ENCODE results near the gene FYTTD1. TPM values are rescaled to one million over a fixed set of nuclear protein-coding genes. Genes with fewer than 3 reads are reported as not detected.

FYTTD1 gene
- total and polyA plus RNA-seq, 4 donors = 12.1 to 90.2 (median 29.2) TPM

- Histone ChIP-seq H3K36me3 (ENCODE audit: control insufficient read depth in 4 of 4, insufficient read depth in 4 of 4, low read length in 4 of 4) (peaks cover 15 to 34% (median 24%) of the 10 kb centered on the region in 4 donors), H3K9me3 (ENCODE audit: control insufficient read depth in 4 of 4, insufficient read depth in 3 of 4, low read length in 3 of 4) (peaks cover 0 to 5% (median 0%) of the 10 kb centered on the region in 4 donors), H3K27me3 (ENCODE audit: control insufficient read depth in 3 of 3, insufficient read depth in 3 of 3, low read length in 2 of 3) (no peaks in the 10 kb centered on the region), H3K9ac (ENCODE audit: insufficient read depth in 1 of 2, low read length in 2 of 2) (no peak overlapping the region), H3K4me3 (no peak overlapping the region), H3K27ac (ENCODE audit: low read depth in 1 of 2, low read length in 1 of 2) (no peak overlapping the region), H3K4me1 (ENCODE audit: control insufficient read depth in 5 of 5, insufficient read depth in 5 of 5, low read length in 5 of 5) (no peaks in the 10 kb centered on the region)
- ATAC-seq (ENCODE audit: insufficient read depth, low FRiP score) (no peak), DNase-seq (no peak)
- no peak for TF ChIP-seq CTCF (IDR thresholded peaks at IDR 0.05; ENCODE audit: control extremely low read depth, extremely low read depth)
- WGBS, 2 donors = 42 to 69% methylated on average over 4 of the region's 4 CpGs
These were observed 32.5 kb downstream of the FYTTD1 start for GRCh38 chr3:197782230-197782629.

- WGBS, 2 donors = 95 to 96% methylated on average over 7 of the region's 7 CpGs
- Histone ChIP-seq H3K27ac (ENCODE audit: low read depth in 1 of 2, low read length in 1 of 2) (no peak overlapping the region), H3K4me1 (ENCODE audit: control insufficient read depth in 5 of 5, insufficient read depth in 5 of 5, low read length in 5 of 5) (peaks cover 0 to 6% (median 0%) of the 10 kb centered on the region in 5 donors), H3K27me3 (ENCODE audit: control insufficient read depth in 3 of 3, insufficient read depth in 3 of 3, low read length in 2 of 3) (no peaks in the 10 kb centered on the region), H3K9ac (ENCODE audit: insufficient read depth in 1 of 2, low read length in 2 of 2) (no peak overlapping the region), H3K4me3 (no peak overlapping the region), H3K36me3 (ENCODE audit: control insufficient read depth in 4 of 4, insufficient read depth in 4 of 4, low read length in 4 of 4) (peaks cover 9 to 26% (median 16%) of the 10 kb centered on the region in 4 donors), H3K9me3 (ENCODE audit: control insufficient read depth in 4 of 4, insufficient read depth in 3 of 4, low read length in 3 of 4) (peaks cover 0 to 5% (median 0%) of the 10 kb centered on the region in 4 donors)
- no peak for DNase-seq
- TF ChIP-seq CTCF (IDR thresholded peaks at IDR 0.05; ENCODE audit: control extremely low read depth, extremely low read depth) = no peak
- no peak for ATAC-seq (ENCODE audit: insufficient read depth, low FRiP score)
These were observed 34.4 kb downstream of the FYTTD1 start for GRCh38 chr3:197784019-197784585.

- no peak for ATAC-seq (ENCODE audit: insufficient read depth, low FRiP score)
These were observed 37.7 kb downstream of the FYTTD1 start for GRCh38 chr3:197787412-197787811.

More at GRCh38 chr3:197787412-197787811, 37.7 kb downstream of the FYTTD1 start:
- Histone ChIP-seq H3K4me3 (no peak overlapping the region), H3K36me3 (ENCODE audit: control insufficient read depth in 4 of 4, insufficient read depth in 4 of 4, low read length in 4 of 4) (peaks cover 0 to 8% (median 3%) of the 10 kb centered on the region in 4 donors), H3K27me3 (ENCODE audit: control insufficient read depth in 3 of 3, insufficient read depth in 3 of 3, low read length in 2 of 3) (no peaks in the 10 kb centered on the region), H3K4me1 (ENCODE audit: control insufficient read depth in 5 of 5, insufficient read depth in 5 of 5, low read length in 5 of 5) (peaks cover 0 to 6% (median 0%) of the 10 kb centered on the region in 5 donors), H3K9me3 (ENCODE audit: control insufficient read depth in 4 of 4, insufficient read depth in 3 of 4, low read length in 3 of 4) (no peaks in the 10 kb centered on the region), H3K27ac (ENCODE audit: low read depth in 1 of 2, low read length in 1 of 2) (no peak overlapping the region), H3K9ac (ENCODE audit: insufficient read depth in 1 of 2, low read length in 2 of 2) (no peak overlapping the region)
- peak in 1 of 3 donors; percentile 39 for DNase-seq
- 23 to 38% methylated on average over 1 of the region's 1 CpG for WGBS, 2 donors
- no peak for TF ChIP-seq CTCF (IDR thresholded peaks at IDR 0.05; ENCODE audit: control extremely low read depth, extremely low read depth)

Data from lung (tissue), 12 donors.